HG02610 (cell line): ENCODE data around the gene GRIK5.
"Not testable (repeated sequence)": the region's sequence is repeated elsewhere in the genome, so short reads cannot be mapped to it uniquely, and the experiment has no call there.

Source experiments
- ATAC-seq: cut with Tn5 transposase; IDR thresholded peaks from one replicate; pipeline ENCODE4 v1.9.1; 2021; ENCODE audit warnings: mild to moderate bottlenecking, moderate library complexity; ENCODE audit not compliant: unreplicated experiment

The GRIK5 gene

GRCh38 chr19:42018503-42019193, 51.4 kb downstream of the GRIK5 start:
- no peak for ATAC-seq

GRCh38 chr19:42017040-42017439, 53.0 kb downstream of the GRIK5 start:
- no peak for ATAC-seq

- not testable (repeated sequence) for ATAC-seq
Measured at GRCh38 chr19:42012747-42013146, 57.3 kb downstream of the GRIK5 start.

GRCh38 chr19:42010245-42011126, 59.5 kb downstream of the GRIK5 start:
- ATAC-seq = no peak

GRCh38 chr19:42006569-42006968, 63.4 kb downstream of the GRIK5 start:
- ATAC-seq = no peak

- no peak for ATAC-seq
Measured at GRCh38 chr19:42005504-42005903, 64.5 kb downstream of the GRIK5 start.

GRCh38 chr19:42003506-42004294, 66.3 kb downstream of the GRIK5 start:
- no peak for ATAC-seq

GRCh38 chr19:41999878-42000208, 70.2 kb downstream of the GRIK5 start:
- ATAC-seq = no peak

- no peak for ATAC-seq
Measured at GRCh38 chr19:41999071-41999877, 70.7 kb downstream of the GRIK5 start.

- no peak for ATAC-seq
Measured at GRCh38 chr19:41998246-41999020, 71.6 kb downstream of the GRIK5 start.

- no peak for ATAC-seq
Measured at GRCh38 chr19:41997851-41998229, 72.2 kb downstream of the GRIK5 start.

GRCh38 chr19:41997121-41997850, 72.7 kb downstream of the GRIK5 start:
- no peak for ATAC-seq

GRCh38 chr19:41995959-41996797, 73.8 kb downstream of the GRIK5 start:
- ATAC-seq = no peak

- no peak for ATAC-seq
Measured at GRCh38 chr19:41994994-41995958, 74.7 kb downstream of the GRIK5 start.

- ATAC-seq = no peak
Measured at GRCh38 chr19:41994521-41994971, 75.5 kb downstream of the GRIK5 start.

- ATAC-seq = no peak
Measured at GRCh38 chr19:41993612-41994483, 76.2 kb downstream of the GRIK5 start, which contains the start of gene ATP1A3. Gene ATP1A3, minus strand, starts transcription at chr19:41994230. Its CDS starts 154 bp downstream, at chr19:41994076.
